Natural killer cell (primary cell): ENCODE results near the gene FUT9. TPM values are rescaled to one million over a fixed set of nuclear protein-coding genes. Genes with fewer than 3 reads are reported as not detected.

ENCODE experiments used
- ATAC-seq, 3 donors: fragments of 150-1000 bp in 2 of 3; fragments of 200-7000 bp in 1 of 3; cut with Tn5 transposase; 1 replicate in 1 of 3; 2 replicates in 2 of 3; pipeline ENCODE4 v1.10.0; 2021; ENCODE audit warnings: mild to moderate bottlenecking in 2 of 3, moderate library complexity in 2 of 3
- DNase-seq, 2 donors: peaks; one replicate each; pipeline versions ENCODE4 v3.0.0 to v3.0.0-alpha.2; 2013 to 2021; ENCODE audit warnings: mixed read lengths in 1 of 2
- H3K27ac ChIP-seq: one replicate; pipeline ENCODE4 v1.5.1; 2013; ENCODE audit warnings: mild to moderate bottlenecking, low read length
- H3K27me3 ChIP-seq: one replicate; pipeline ENCODE4 v1.6.1; 2013; ENCODE audit warnings: low read length; ENCODE audit not compliant: control insufficient read depth, insufficient read depth
- H3K36me3 ChIP-seq: one replicate; pipeline ENCODE4 v1.6.1; 2013; ENCODE audit warnings: low read length; ENCODE audit not compliant: control insufficient read depth, insufficient read depth
- H3K4me1 ChIP-seq: one replicate; pipeline ENCODE4 v1.6.1; 2013; ENCODE audit warnings: low read length; ENCODE audit not compliant: control insufficient read depth, insufficient read depth
- H3K4me3 ChIP-seq: one replicate; pipeline ENCODE4 v1.5.1; 2013; ENCODE audit warnings: low read length
- H3K9me3 ChIP-seq: one replicate; pipeline ENCODE4 v1.6.1; 2013; ENCODE audit warnings: low read length; ENCODE audit not compliant: control insufficient read depth, insufficient read depth
- H3K27ac Mint-ChIP-seq, 2 donors: one replicate each; pipeline ENCODE4 v1.8.0; 2022; ENCODE audit warnings: mild to moderate bottlenecking in 2 of 2, mixed read lengths in 2 of 2, moderate library complexity in 1 of 2
- H3K27me3 Mint-ChIP-seq, 2 donors: one replicate each; pipeline ENCODE4 v1.8.0; 2022; ENCODE audit warnings: low read depth in 2 of 2, mixed read lengths in 2 of 2
- H3K36me3 Mint-ChIP-seq: one replicate; pipeline ENCODE4 v1.8.0; 2022; ENCODE audit warnings: mixed read lengths
- H3K4me1 Mint-ChIP-seq, 2 donors: one replicate each; pipeline ENCODE4 v1.8.0; 2022; ENCODE audit warnings: mixed read lengths in 2 of 2
- H3K4me3 Mint-ChIP-seq: one replicate; pipeline ENCODE4 v1.8.0; 2022; ENCODE audit warnings: mild to moderate bottlenecking, moderate library complexity, mixed read lengths
- H3K9me3 Mint-ChIP-seq, 2 donors: one replicate each; pipeline ENCODE4 v1.8.0; 2022; ENCODE audit warnings: mixed read lengths in 2 of 2
- WGBS: methylation state at CpG from one replicate; pipeline ENCODE4 v1.1.7; 2013; ENCODE audit warnings: missing lambda C conversion rate; ENCODE audit not compliant: insufficient coverage; 5-methylcytosine and 5-hydroxymethylcytosine counted together
- intact Hi-C: fragments of 100-400 bp; cut with micrococcal nuclease; formaldehyde crosslinking; loops from one replicate; pipeline ENCODE4 v1.14.2; 2022
- total RNA-seq, 4 donors: library from RNA; stranded (reverse); fragments of 120-200 nt in 1 of 4; gene quantifications; one replicate each; pipeline versions ENCODE4 v1.2.3 to v1.2.4, GENCODE V29; 2013 to 2022
- TF ChIP-seq, protein P1 (sequence below): fragments of 200-600 bp; IDR thresholded peaks from one replicate; pipeline ENCODE4 v1.8.0; 2022; ENCODE audit warnings: antibody characterized with exemption

The FUT9 gene
- total RNA-seq, 3 donors from 2014 or later (not counting 1 experiment from before 2014, with no cell fraction given) = not detected

DNA sequence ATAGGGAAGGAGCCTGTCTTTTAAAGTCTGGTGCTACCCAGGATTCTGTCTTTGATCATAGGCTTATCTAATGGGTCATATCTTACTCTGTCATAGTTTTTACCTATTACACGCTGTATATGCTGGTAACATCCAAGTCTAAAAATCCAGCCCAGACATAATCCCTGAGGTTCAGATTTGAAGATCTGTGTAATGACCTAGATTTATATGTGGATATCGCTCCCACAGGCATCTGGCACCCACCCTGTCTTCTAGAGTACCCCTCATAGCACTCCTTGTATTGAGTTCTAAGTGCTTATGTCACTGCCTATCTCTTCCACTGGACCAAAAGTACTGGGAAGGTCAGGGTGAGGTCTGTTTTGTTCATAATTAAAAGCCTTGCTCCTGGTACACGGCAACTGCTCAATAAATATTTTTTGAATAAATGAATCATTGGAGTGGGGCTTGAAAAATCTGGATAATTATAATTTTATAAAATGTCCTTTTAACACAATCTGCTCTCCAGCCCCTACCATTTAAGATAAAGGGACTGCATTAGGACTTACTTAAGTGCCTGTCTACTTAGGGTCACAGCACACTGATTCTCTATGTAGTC lies 136.4 kb downstream of the FUT9 start:
- H3K27me3 ChIP-seq = no peaks in the 10 kb centered on the region
- ATAC-seq = no peak
- H3K4me3 ChIP-seq = no peak overlapping the region
- H3K36me3 ChIP-seq = no peaks in the 10 kb centered on the region
- Mint-ChIP-seq H3K36me3 (no peaks in the 10 kb centered on the region), H3K4me1 (no peaks in the 10 kb centered on the region), H3K27ac (no peak overlapping the region), H3K9me3 (peaks cover 0 to 5% of the 10 kb centered on the region in 2 donors), H3K4me3 (no peak overlapping the region), H3K27me3 (no peaks in the 10 kb centered on the region)
- H3K9me3 ChIP-seq = no peaks in the 10 kb centered on the region
- WGBS = 83% methylated on average over 1 of the region's 3 CpGs
- no peak for DNase-seq
- H3K27ac ChIP-seq = no peak overlapping the region
- intact Hi-C loops = no loop called here
- no peaks in the 10 kb centered on the region for H3K4me1 ChIP-seq
- TF ChIP-seq, protein P1, sequence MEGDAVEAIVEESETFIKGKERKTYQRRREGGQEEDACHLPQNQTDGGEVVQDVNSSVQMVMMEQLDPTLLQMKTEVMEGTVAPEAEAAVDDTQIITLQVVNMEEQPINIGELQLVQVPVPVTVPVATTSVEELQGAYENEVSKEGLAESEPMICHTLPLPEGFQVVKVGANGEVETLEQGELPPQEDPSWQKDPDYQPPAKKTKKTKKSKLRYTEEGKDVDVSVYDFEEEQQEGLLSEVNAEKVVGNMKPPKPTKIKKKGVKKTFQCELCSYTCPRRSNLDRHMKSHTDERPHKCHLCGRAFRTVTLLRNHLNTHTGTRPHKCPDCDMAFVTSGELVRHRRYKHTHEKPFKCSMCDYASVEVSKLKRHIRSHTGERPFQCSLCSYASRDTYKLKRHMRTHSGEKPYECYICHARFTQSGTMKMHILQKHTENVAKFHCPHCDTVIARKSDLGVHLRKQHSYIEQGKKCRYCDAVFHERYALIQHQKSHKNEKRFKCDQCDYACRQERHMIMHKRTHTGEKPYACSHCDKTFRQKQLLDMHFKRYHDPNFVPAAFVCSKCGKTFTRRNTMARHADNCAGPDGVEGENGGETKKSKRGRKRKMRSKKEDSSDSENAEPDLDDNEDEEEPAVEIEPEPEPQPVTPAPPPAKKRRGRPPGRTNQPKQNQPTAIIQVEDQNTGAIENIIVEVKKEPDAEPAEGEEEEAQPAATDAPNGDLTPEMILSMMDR = no peak

DNA sequence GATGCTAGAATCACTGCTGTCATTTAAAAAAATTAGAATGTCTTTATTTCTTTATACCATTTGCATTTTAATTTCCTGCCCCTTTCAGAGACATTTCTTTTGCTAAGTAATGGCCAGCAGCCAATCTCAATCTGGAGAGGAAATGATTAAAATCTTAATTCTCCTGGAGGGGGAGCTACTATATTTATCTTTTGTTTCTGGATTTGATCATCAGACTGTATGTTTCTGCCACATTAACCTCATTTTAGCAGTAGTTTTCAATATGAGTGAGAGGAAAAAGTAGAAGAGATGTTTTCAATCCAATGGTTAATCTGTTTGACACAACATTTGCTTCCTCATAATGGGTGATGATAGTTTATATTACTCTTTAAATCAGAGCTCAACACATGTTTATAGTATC lies 138.0 kb downstream of the FUT9 start:
- H3K27ac Mint-ChIP-seq = no peak overlapping the region
- intact Hi-C loops = no loop called here
- Histone ChIP-seq H3K27me3 (no peaks in the 10 kb centered on the region), H3K4me3 (no peak overlapping the region), H3K4me1 (no peaks in the 10 kb centered on the region), H3K9me3 (no peaks in the 10 kb centered on the region), H3K27ac (no peak overlapping the region), H3K36me3 (no peaks in the 10 kb centered on the region)
- no peaks in the 10 kb centered on the region for H3K4me1 Mint-ChIP-seq
- no peak overlapping the region for H3K4me3 Mint-ChIP-seq
- H3K9me3 Mint-ChIP-seq = peaks cover 0 to 7% of the 10 kb centered on the region in 2 donors
- DNase-seq (no peak), ATAC-seq (no peak)
- no peaks in the 10 kb centered on the region for H3K36me3 Mint-ChIP-seq
- H3K27me3 Mint-ChIP-seq = no peaks in the 10 kb centered on the region
- TF ChIP-seq, protein P1 = no peak

DNA sequence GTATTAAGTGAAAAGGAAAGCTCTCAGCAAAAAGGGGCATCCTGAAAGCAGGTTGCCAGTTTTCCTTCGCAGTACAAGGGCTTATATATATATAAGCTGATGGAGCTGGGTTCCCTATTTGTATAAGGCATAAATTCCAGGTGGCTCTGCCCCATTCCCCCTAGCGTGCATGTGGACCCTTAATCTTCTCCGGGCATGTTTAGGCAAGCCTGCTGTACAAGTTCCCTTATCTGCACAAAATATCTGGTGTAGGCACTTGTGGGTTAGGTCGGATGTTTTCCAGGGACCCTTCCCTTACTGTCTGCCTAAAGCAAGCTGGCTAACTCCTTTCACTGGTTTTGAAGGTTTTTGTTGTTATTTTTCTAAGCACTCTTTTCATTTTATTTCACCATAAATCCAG lies 140.7 kb downstream of the FUT9 start:
- H3K27me3 Mint-ChIP-seq = no peaks in the 10 kb centered on the region
- Histone ChIP-seq H3K4me1 (no peaks in the 10 kb centered on the region), H3K27ac (no peak overlapping the region), H3K36me3 (no peaks in the 10 kb centered on the region), H3K27me3 (no peaks in the 10 kb centered on the region), H3K4me3 (no peak overlapping the region), H3K9me3 (no peaks in the 10 kb centered on the region)
- no peak for DNase-seq
- intact Hi-C loops = no loop called here
- no peak overlapping the region for H3K27ac Mint-ChIP-seq
- TF ChIP-seq, protein P1 = no peak
- WGBS = 75% methylated on average over 3 of the region's 4 CpGs
- no peak for ATAC-seq
- H3K4me3 Mint-ChIP-seq = no peak overlapping the region
- no peaks in the 10 kb centered on the region for H3K4me1 Mint-ChIP-seq
- H3K9me3 Mint-ChIP-seq = peaks cover 0 to 7% of the 10 kb centered on the region in 2 donors
- no peaks in the 10 kb centered on the region for H3K36me3 Mint-ChIP-seq

DNA sequence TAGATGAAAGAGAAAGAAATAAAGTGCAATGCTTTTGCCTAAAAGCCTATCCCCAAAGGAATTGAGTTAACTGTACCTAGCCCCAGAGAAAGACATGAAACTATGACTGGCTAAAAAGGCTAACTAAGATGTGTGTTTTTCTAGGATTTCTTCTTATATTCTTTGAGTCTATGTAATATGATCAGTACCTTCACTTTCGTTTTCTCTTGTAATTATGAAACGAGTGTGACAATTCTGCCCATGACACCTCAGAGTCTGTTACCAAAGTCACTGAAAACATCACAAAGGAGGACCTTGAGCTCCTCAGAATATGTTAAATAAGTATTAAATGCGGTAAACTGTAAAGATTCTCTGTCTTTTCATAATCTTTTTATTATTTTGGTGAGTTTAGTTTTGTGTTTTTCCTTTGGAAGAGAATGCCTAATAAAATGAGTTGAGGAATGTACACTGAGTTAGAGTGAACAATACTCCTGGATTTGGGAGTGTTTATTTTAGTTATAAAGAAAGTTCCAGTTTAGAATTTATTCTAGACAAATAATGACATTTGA lies 141.3 kb downstream of the FUT9 start:
- intact Hi-C loops = no loop called here
- no peaks in the 10 kb centered on the region for H3K4me1 ChIP-seq
- Mint-ChIP-seq H3K4me3 (no peak overlapping the region), H3K9me3 (peaks cover 0 to 7% of the 10 kb centered on the region in 2 donors), H3K4me1 (no peaks in the 10 kb centered on the region), H3K27me3 (no peaks in the 10 kb centered on the region), H3K36me3 (no peaks in the 10 kb centered on the region), H3K27ac (no peak overlapping the region)
- H3K9me3 ChIP-seq = no peaks in the 10 kb centered on the region
- DNase-seq (peak in 1 of 2 donors; percentile 6), ATAC-seq (no peak)
- TF ChIP-seq, protein P1 = no peak
- H3K36me3 ChIP-seq = no peaks in the 10 kb centered on the region
- WGBS = 52% methylated on average over 2 of the region's 3 CpGs
- H3K27ac ChIP-seq = no peak overlapping the region
- no peaks in the 10 kb centered on the region for H3K27me3 ChIP-seq
- no peak overlapping the region for H3K4me3 ChIP-seq
